Liver (tissue), 3 donors: ENCODE results near the gene TULP4.

ENCODE experiments used
- EGR1 ChIP-seq, 2 donors: IDR thresholded peaks; 2 replicates each; pipeline ENCODE4 v1.6.1; 2016 to 2018; ENCODE audit warnings: antibody characterized with exemption in 2 of 2, low read depth in 2 of 2
- GABPA ChIP-seq, 2 donors: IDR thresholded peaks in 1 of 2; conservative IDR thresholded peaks in 1 of 2; 2 replicates each; pipeline ENCODE4 v1.6.1; 2016; ENCODE audit warnings: antibody characterized with exemption in 2 of 2, mild to moderate bottlenecking in 1 of 2, moderate library complexity in 1 of 2
- RAD21 ChIP-seq, 2 donors: IDR thresholded peaks; 2 replicates each; pipeline ENCODE4 v1.6.1; 2016; ENCODE audit warnings: antibody characterized with exemption in 2 of 2, mild to moderate bottlenecking in 2 of 2
- RXRA ChIP-seq, 2 donors: IDR thresholded peaks; 2 replicates each; pipeline ENCODE4 v1.6.1; 2017 to 2018; ENCODE audit warnings: antibody characterized with exemption in 2 of 2, mild to moderate bottlenecking in 1 of 2
- YY1 ChIP-seq: IDR thresholded peaks from 2 replicates; pipeline ENCODE4 v1.6.1; 2016; ENCODE audit warnings: antibody characterized with exemption, mild to moderate bottlenecking
- TF ChIP-seq, protein P1 (sequence below): fragments of 150-350 bp; IDR thresholded peaks from 2 replicates; pipeline ENCODE4 v1.5.1; 2017; ENCODE audit warnings: improper control_type of control experiment, low read depth, low read length; ENCODE audit not compliant: missing input control
- TF ChIP-seq, protein P2 (sequence below): IDR thresholded peaks from 2 replicates; pipeline ENCODE4 v1.6.1; 2016; ENCODE audit warnings: antibody characterized with exemption
- TF ChIP-seq, protein P3 (sequence below): IDR thresholded peaks from 2 replicates; pipeline ENCODE4 v1.6.1; 2016; ENCODE audit warnings: antibody characterized with exemption
- TF ChIP-seq, protein P4 (sequence below): IDR thresholded peaks from 2 replicates; pipeline ENCODE4 v1.6.1; 2016; ENCODE audit warnings: antibody characterized with exemption
- donor health status: healthy.
- donor health status: healthy.

DNA sequence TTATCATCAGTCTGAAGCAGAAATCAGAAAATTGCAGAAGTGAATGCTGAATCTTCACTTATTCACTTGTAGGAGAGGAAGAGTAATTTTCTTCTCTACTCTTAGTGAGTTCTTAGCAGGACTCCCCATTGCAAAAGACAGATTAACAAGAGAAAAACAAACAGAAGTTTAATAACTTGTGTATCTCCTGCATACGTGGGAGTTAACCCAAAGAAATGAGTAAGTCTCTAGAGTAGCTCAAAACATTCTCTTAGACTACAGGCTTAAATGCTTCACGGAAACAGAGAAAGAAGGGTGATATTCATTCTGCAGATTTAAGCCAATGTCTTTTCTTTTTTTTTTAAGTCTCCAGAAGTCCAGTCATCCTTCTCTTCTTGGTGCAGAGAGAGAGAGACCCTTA lies 149.7 kb downstream of the TULP4 start:
- TF ChIP-seq, protein P1, sequence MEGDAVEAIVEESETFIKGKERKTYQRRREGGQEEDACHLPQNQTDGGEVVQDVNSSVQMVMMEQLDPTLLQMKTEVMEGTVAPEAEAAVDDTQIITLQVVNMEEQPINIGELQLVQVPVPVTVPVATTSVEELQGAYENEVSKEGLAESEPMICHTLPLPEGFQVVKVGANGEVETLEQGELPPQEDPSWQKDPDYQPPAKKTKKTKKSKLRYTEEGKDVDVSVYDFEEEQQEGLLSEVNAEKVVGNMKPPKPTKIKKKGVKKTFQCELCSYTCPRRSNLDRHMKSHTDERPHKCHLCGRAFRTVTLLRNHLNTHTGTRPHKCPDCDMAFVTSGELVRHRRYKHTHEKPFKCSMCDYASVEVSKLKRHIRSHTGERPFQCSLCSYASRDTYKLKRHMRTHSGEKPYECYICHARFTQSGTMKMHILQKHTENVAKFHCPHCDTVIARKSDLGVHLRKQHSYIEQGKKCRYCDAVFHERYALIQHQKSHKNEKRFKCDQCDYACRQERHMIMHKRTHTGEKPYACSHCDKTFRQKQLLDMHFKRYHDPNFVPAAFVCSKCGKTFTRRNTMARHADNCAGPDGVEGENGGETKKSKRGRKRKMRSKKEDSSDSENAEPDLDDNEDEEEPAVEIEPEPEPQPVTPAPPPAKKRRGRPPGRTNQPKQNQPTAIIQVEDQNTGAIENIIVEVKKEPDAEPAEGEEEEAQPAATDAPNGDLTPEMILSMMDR, result no peak
- TF ChIP-seq RAD21 (IDR thresholded peaks at IDR 0.05) (no peak), GABPA (IDR thresholded peaks at IDR 0.05 in 1 of 2, conservative IDR thresholded peaks at IDR 0.05 in 1 of 2) (no peak), RXRA (IDR thresholded peaks at IDR 0.05) (no peak), YY1 (no peak), EGR1 (IDR thresholded peaks at IDR 0.05; ENCODE audit: low read depth in 2 of 2) (no peak)
- TF ChIP-seq, protein P2, sequence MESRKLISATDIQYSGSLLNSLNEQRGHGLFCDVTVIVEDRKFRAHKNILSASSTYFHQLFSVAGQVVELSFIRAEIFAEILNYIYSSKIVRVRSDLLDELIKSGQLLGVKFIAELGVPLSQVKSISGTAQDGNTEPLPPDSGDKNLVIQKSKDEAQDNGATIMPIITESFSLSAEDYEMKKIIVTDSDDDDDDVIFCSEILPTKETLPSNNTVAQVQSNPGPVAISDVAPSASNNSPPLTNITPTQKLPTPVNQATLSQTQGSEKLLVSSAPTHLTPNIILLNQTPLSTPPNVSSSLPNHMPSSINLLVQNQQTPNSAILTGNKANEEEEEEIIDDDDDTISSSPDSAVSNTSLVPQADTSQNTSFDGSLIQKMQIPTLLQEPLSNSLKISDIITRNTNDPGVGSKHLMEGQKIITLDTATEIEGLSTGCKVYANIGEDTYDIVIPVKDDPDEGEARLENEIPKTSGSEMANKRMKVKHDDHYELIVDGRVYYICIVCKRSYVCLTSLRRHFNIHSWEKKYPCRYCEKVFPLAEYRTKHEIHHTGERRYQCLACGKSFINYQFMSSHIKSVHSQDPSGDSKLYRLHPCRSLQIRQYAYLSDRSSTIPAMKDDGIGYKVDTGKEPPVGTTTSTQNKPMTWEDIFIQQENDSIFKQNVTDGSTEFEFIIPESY, result no peak
- TF ChIP-seq, protein P3, sequence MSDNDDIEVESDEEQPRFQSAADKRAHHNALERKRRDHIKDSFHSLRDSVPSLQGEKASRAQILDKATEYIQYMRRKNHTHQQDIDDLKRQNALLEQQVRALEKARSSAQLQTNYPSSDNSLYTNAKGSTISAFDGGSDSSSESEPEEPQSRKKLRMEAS, result no peak
- TF ChIP-seq, protein P4, sequence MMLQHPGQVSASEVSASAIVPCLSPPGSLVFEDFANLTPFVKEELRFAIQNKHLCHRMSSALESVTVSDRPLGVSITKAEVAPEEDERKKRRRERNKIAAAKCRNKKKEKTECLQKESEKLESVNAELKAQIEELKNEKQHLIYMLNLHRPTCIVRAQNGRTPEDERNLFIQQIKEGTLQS, result no peak
